Inflammatory macrophage treated with lipopolysaccharide for 4 hours (primary cell): ENCODE data around the gene STX17.

Source experiments
- DNase-seq: peaks from one replicate; pipeline ENCODE4 v3.0.0-alpha.2; 2020

STX17 gene

GRCh38 chr9:99911600-99911999 is 5.1 kb downstream of the STX17 start:
- no peak for DNase-seq

GRCh38 chr9:99916650-99917049 is 10.2 kb downstream of the STX17 start:
- no peak for DNase-seq

- DNase-seq = no peak
These were observed 11.7 kb downstream of the STX17 start for GRCh38 chr9:99918134-99918533.

GRCh38 chr9:99919930-99920329 is 13.5 kb downstream of the STX17 start:
- DNase-seq = no peak

GRCh38 chr9:99921875-99922710 is 15.6 kb downstream of the STX17 start:
- DNase-seq = no peak

- DNase-seq = no peak
These were observed 16.2 kb downstream of the STX17 start for GRCh38 chr9:99922711-99923030.

- no peak for DNase-seq
These were observed 19.1 kb downstream of the STX17 start for GRCh38 chr9:99925541-99925940.

- DNase-seq = no peak
These were observed 23.2 kb downstream of the STX17 start for GRCh38 chr9:99929652-99930051.

GRCh38 chr9:99931155-99931840 is 24.8 kb downstream of the STX17 start:
- no peak for DNase-seq

- DNase-seq = no peak
These were observed 30.6 kb downstream of the STX17 start for GRCh38 chr9:99936947-99937587.

- DNase-seq = no peak
These were observed 40.9 kb downstream of the STX17 start for GRCh38 chr9:99947395-99947794.

GRCh38 chr9:99948482-99948881 is 42.0 kb downstream of the STX17 start:
- no peak for DNase-seq

- no peak for DNase-seq
These were observed 42.4 kb downstream of the STX17 start for GRCh38 chr9:99948896-99949295.

- no peak for DNase-seq
These were observed 47.5 kb downstream of the STX17 start for GRCh38 chr9:99953861-99954507.

- no peak for DNase-seq
These were observed 48.4 kb downstream of the STX17 start for GRCh38 chr9:99954819-99955218.

- no peak for DNase-seq
These were observed 49.2 kb downstream of the STX17 start for GRCh38 chr9:99955606-99956005.

- DNase-seq = peak; percentile 49
These were observed 56.3 kb downstream of the STX17 start for GRCh38 chr9:99962680-99963261.

GRCh38 chr9:99964336-99964735 is 57.9 kb downstream of the STX17 start:
- no peak for DNase-seq

- no peak for DNase-seq
These were observed 59.5 kb downstream of the STX17 start for GRCh38 chr9:99966001-99966400.

- DNase-seq = no peak
These were observed 60.3 kb downstream of the STX17 start for GRCh38 chr9:99966716-99967115.

GRCh38 chr9:99967457-99967856 is 61.0 kb downstream of the STX17 start:
- no peak for DNase-seq

GRCh38 chr9:99970481-99970880 is 64.0 kb downstream of the STX17 start:
- no peak for DNase-seq

GRCh38 chr9:99971410-99971809 is 65.0 kb downstream of the STX17 start:
- no peak for DNase-seq
